Hippocampal formation (tissue), 2 donors: Measurements from ENCODE around the gene AVP.

Experiments used
- DNase-seq, 2 donors: peaks; one replicate each; lab custom pipeline; 2025; lab: John Stamatoyannopoulos, UW

Gene AVP

GRCh38 chr20:3047486-3048419, 36.8 kb downstream of the AVP start:
- DNase-seq: no peak

- no peak for DNase-seq
Measured at GRCh38 chr20:3046677-3047462, 37.7 kb downstream of the AVP start.

- DNase-seq: peak; percentile 76 to 88
Measured at GRCh38 chr20:3045816-3046676, 38.5 kb downstream of the AVP start, which contains the start of gene MRPS26. Gene MRPS26 (plus strand): TSS chr20:3046052. CDS start chr20:3046069, 17 bp downstream.

GRCh38 chr20:3045042-3045815, 39.3 kb downstream of the AVP start:
- no peak for DNase-seq

- no peak for DNase-seq
Measured at GRCh38 chr20:3044336-3044965, 40.1 kb downstream of the AVP start.

- DNase-seq: no peak
Measured at GRCh38 chr20:3043322-3043721, 41.2 kb downstream of the AVP start, which contains the start of gene GNRH2. Gene GNRH2 (plus strand): TSS chr20:3043622. CDS start chr20:3044415, 793 bp downstream.

- DNase-seq: no peak
Measured at GRCh38 chr20:3042625-3043024, 41.9 kb downstream of the AVP start.

- no peak for DNase-seq
Measured at GRCh38 chr20:3041854-3042409, 42.6 kb downstream of the AVP start.

GRCh38 chr20:3040086-3040485, 44.4 kb downstream of the AVP start:
- DNase-seq: no peak

GRCh38 chr20:3039426-3039825, 45.1 kb downstream of the AVP start:
- no peak for DNase-seq

- no peak for DNase-seq
Measured at GRCh38 chr20:3038454-3038853, 46.1 kb downstream of the AVP start.

- DNase-seq: no peak
Measured at GRCh38 chr20:3037654-3038053, 46.9 kb downstream of the AVP start.

GRCh38 chr20:3032624-3033023, 51.9 kb downstream of the AVP start:
- no peak for DNase-seq
